ENCODE measurements around the gene TBC1D22A.

The TBC1D22A gene

GRCh38 chr22:47016631-47017030 is 254.2 kb downstream of the TBC1D22A start:
- H3K79me2 ChIP-seq (ENCODE audit: low read length): no peaks in the 10 kb centered on the region
- H3K27me3 ChIP-seq (replicated peaks; ENCODE audit: insufficient read depth, low read length): no peaks in the 10 kb centered on the region
- TF ChIP-seq, protein P1, sequence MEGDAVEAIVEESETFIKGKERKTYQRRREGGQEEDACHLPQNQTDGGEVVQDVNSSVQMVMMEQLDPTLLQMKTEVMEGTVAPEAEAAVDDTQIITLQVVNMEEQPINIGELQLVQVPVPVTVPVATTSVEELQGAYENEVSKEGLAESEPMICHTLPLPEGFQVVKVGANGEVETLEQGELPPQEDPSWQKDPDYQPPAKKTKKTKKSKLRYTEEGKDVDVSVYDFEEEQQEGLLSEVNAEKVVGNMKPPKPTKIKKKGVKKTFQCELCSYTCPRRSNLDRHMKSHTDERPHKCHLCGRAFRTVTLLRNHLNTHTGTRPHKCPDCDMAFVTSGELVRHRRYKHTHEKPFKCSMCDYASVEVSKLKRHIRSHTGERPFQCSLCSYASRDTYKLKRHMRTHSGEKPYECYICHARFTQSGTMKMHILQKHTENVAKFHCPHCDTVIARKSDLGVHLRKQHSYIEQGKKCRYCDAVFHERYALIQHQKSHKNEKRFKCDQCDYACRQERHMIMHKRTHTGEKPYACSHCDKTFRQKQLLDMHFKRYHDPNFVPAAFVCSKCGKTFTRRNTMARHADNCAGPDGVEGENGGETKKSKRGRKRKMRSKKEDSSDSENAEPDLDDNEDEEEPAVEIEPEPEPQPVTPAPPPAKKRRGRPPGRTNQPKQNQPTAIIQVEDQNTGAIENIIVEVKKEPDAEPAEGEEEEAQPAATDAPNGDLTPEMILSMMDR (IDR thresholded peaks at IDR 0.05; ENCODE audit: low read length): no peak
- TF ChIP-seq EZH2phosphoT487 (IDR thresholded peaks at IDR 0.05; ENCODE audit: low read length) (no peak), EZH2 (optimal IDR thresholded peaks at IDR 0.05; ENCODE audit: low read depth, low read length) (no peak)
- H3K27ac ChIP-seq (ENCODE audit: low read length): no peak overlapping the region
- no peak for DNase-seq
- H2AFZ ChIP-seq (ENCODE audit: low read length): no peak overlapping the region
- no peaks in the 10 kb centered on the region for H3K9me2 ChIP-seq (replicated peaks; ENCODE audit: insufficient read depth, low read length)
- H3K4me1 ChIP-seq (ENCODE audit: low read length): no peaks in the 10 kb centered on the region
- H4K20me1 ChIP-seq (ENCODE audit: insufficient read depth, low read length): no peaks in the 10 kb centered on the region
- no peaks in the 10 kb centered on the region for H3K36me3 ChIP-seq (replicated peaks; ENCODE audit: insufficient read depth, low read length)
- no peak overlapping the region for H3K9ac ChIP-seq (ENCODE audit: low read length)
- H3F3A ChIP-seq (ENCODE audit: insufficient read depth, low read length): no peaks in the 10 kb centered on the region
- H3K4me2 ChIP-seq (ENCODE audit: low read depth, low read length): no peak overlapping the region
- no peak overlapping the region for H3K4me3 ChIP-seq (ENCODE audit: low read length)
- H3K9me3 ChIP-seq (replicated peaks; ENCODE audit: insufficient read depth, low read length): no peaks in the 10 kb centered on the region

GRCh38 chr22:47017245-47017644 is 254.8 kb downstream of the TBC1D22A start:
- TF ChIP-seq EZH2phosphoT487 (IDR thresholded peaks at IDR 0.05; ENCODE audit: low read length): no peak
- TF ChIP-seq, protein P1 (IDR thresholded peaks at IDR 0.05; ENCODE audit: low read length): no peak
- no peak for TF ChIP-seq EZH2 (optimal IDR thresholded peaks at IDR 0.05; ENCODE audit: low read depth, low read length)

DNA sequence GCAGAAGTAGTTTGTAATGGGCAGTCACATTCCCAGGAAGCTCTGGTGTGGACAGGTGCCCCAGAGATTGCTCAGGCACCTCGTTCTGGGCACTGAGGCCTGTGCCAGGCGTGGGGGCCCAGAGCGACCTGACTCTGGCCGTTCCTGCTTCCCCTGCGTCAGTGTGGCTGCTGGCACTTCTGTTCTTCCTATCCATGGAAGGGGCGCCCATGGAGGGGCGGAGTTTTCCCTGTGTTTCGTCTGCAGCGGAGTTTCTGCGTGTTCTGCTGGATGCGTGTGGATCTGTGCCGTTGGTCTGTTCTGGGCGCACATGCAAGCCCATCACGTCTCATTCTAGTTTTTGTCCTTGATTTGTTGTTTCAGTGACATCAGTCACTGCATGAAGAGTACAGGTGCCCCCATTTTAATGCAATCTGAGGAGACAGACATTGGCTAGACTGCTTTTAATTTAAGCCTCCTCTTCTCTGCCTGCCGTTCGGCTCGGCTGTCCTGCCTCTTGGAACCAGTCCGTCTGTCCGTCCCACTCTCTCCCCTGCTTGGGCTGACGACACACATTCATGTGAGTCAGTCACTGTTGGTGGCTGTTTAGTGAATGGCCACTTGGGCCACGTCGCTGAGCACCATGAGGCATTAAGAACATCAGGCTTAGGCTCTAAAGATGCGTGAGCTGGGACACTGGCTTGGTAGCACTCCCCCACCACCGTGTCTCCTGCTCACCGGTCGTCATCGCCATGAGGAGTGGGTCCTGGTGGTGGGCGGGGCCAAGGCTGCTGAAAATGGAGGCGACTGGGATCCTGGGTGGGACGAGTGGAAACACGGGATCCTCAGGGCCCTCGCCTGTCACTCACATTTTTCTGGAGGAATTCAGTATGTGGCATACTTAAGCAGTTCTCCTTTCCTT is 255.8 kb downstream of the TBC1D22A start:
- no peak for DNase-seq
- Histone ChIP-seq H3F3A (ENCODE audit: insufficient read depth, low read length) (no peaks in the 10 kb centered on the region), H3K36me3 (replicated peaks; ENCODE audit: insufficient read depth, low read length) (no peaks in the 10 kb centered on the region), H3K9me2 (replicated peaks; ENCODE audit: insufficient read depth, low read length) (no peaks in the 10 kb centered on the region), H3K4me3 (ENCODE audit: low read length) (no peak overlapping the region), H3K9ac (ENCODE audit: low read length) (no peak overlapping the region), H3K27me3 (replicated peaks; ENCODE audit: insufficient read depth, low read length) (no peaks in the 10 kb centered on the region), H4K20me1 (ENCODE audit: insufficient read depth, low read length) (no peaks in the 10 kb centered on the region), H3K4me2 (ENCODE audit: low read depth, low read length) (no peak overlapping the region), H2AFZ (ENCODE audit: low read length) (no peak overlapping the region), H3K4me1 (ENCODE audit: low read length) (no peaks in the 10 kb centered on the region), H3K9me3 (replicated peaks; ENCODE audit: insufficient read depth, low read length) (no peaks in the 10 kb centered on the region), H3K27ac (ENCODE audit: low read length) (no peak overlapping the region), H3K79me2 (ENCODE audit: low read length) (no peaks in the 10 kb centered on the region)
- TF ChIP-seq, protein P1 (IDR thresholded peaks at IDR 0.05; ENCODE audit: low read length): no peak
- TF ChIP-seq EZH2 (optimal IDR thresholded peaks at IDR 0.05; ENCODE audit: low read depth, low read length): no peak
- no peak for TF ChIP-seq EZH2phosphoT487 (IDR thresholded peaks at IDR 0.05; ENCODE audit: low read length)

More at GRCh38 chr22:47017245-47017644, 254.8 kb downstream of the TBC1D22A start:
- Histone ChIP-seq H3K27ac (ENCODE audit: low read length) (no peak overlapping the region), H3K4me2 (ENCODE audit: low read depth, low read length) (no peak overlapping the region), H3K36me3 (replicated peaks; ENCODE audit: insufficient read depth, low read length) (no peaks in the 10 kb centered on the region), H2AFZ (ENCODE audit: low read length) (no peak overlapping the region), H3K9me2 (replicated peaks; ENCODE audit: insufficient read depth, low read length) (no peaks in the 10 kb centered on the region), H3K79me2 (ENCODE audit: low read length) (no peaks in the 10 kb centered on the region), H3K27me3 (replicated peaks; ENCODE audit: insufficient read depth, low read length) (no peaks in the 10 kb centered on the region), H4K20me1 (ENCODE audit: insufficient read depth, low read length) (no peaks in the 10 kb centered on the region), H3K4me1 (ENCODE audit: low read length) (no peaks in the 10 kb centered on the region), H3K9me3 (replicated peaks; ENCODE audit: insufficient read depth, low read length) (no peaks in the 10 kb centered on the region), H3F3A (ENCODE audit: insufficient read depth, low read length) (no peaks in the 10 kb centered on the region), H3K4me3 (ENCODE audit: low read length) (no peak overlapping the region), H3K9ac (ENCODE audit: low read length) (no peak overlapping the region)
- no peak for DNase-seq
